RWPE2 (cell line): Measurements from ENCODE around the gene OR1Q1.
"Not testable (repeated sequence)": the region's sequence is repeated elsewhere in the genome, so short reads cannot be mapped to it uniquely, and the experiment has no call there.

ENCODE experiments used
- ATAC-seq: fragments of 200-7000 bp; cut with Tn5 transposase; 3 replicates; pipeline ENCODE4 v1.9.1; 2021; ENCODE audit warnings: low read depth
- DNase-seq: peaks from one replicate; pipeline ENCODE4 v3.0.0-alpha.2; 2020; ENCODE audit warnings: low spot score
- H3K27ac ChIP-seq: fragments of 450-650 bp; 2 replicates; pipeline ENCODE4 v1.5.1; 2017; ENCODE audit warnings: mild to moderate bottlenecking; ENCODE audit not compliant: poor library complexity, severe bottlenecking
- H3K27me3 ChIP-seq: fragments of 250-450 bp; sonication (Bioruptor Pico); 2 replicates; pipeline ENCODE4 v1.5.1; 2021; ENCODE audit warnings: mild to moderate bottlenecking, moderate library complexity; ENCODE audit not compliant: insufficient read depth, poor library complexity, severe bottlenecking
- H3K36me3 ChIP-seq: fragments of 250-450 bp; sonication (Bioruptor Pico); 2 replicates; pipeline ENCODE4 v1.5.1; 2020; ENCODE audit warnings: low read depth, mild to moderate bottlenecking, moderate library complexity
- H3K4me1 ChIP-seq: fragments of 250-450 bp; sonication (Bioruptor Pico); 2 replicates; pipeline ENCODE4 v1.5.1; 2021; ENCODE audit warnings: mild to moderate bottlenecking, moderate library complexity; ENCODE audit not compliant: insufficient read depth, poor library complexity, severe bottlenecking
- H3K4me3 ChIP-seq: fragments of 250-450 bp; sonication (Bioruptor Pico); 2 replicates; pipeline ENCODE4 v1.5.1; 2021; ENCODE audit warnings: mild to moderate bottlenecking, moderate library complexity; ENCODE audit not compliant: severe bottlenecking
- H3K9me3 ChIP-seq: fragments of 250-450 bp; sonication (Bioruptor Pico); 2 replicates; pipeline ENCODE4 v1.5.1; 2021; ENCODE audit warnings: mild to moderate bottlenecking, moderate library complexity; ENCODE audit not compliant: severe bottlenecking
- TF ChIP-seq, protein P1 (sequence below): fragments of 450-650 bp; IDR thresholded peaks from one replicate; pipeline ENCODE4 v1.5.1; 2017; ENCODE audit warnings: mild to moderate bottlenecking, moderate library complexity; ENCODE audit not compliant: poor library complexity, severe bottlenecking

The OR1Q1 gene, protein sequence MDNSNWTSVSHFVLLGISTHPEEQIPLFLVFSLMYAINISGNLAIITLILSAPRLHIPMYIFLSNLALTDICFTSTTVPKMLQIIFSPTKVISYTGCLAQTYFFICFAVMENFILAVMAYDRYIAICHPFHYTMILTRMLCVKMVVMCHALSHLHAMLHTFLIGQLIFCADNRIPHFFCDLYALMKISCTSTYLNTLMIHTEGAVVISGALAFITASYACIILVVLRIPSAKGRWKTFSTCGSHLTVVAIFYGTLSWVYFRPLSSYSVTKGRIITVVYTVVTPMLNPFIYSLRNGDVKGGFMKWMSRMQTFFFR

DNA sequence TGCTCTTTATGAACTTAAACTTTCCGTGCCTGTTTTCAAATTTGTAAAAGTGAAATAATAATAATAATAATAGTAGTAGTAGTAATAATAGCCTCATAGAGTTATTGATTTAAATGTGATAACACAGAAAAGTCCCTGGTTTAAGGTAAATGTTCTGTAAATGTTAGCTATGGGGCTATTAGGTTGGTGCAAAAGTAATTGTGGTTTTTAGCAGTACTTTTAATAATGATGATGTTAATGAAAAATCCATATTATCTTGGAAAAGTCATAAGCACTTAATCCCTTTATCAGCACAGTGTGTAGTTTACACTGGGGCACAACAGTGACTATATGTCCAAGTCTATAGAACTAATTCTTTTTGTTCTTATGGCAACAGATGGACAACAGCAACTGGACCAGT, at the start of gene OR1Q1:
OR1Q1 (plus strand) TSS at position 377 of the 400 bp plus-strand sequence; CDS start at position 377, 0 bp downstream.
- H3K36me3 ChIP-seq = no peaks in the 10 kb centered on the region
- no peaks in the 10 kb centered on the region for H3K9me3 ChIP-seq
- TF ChIP-seq, protein P1, sequence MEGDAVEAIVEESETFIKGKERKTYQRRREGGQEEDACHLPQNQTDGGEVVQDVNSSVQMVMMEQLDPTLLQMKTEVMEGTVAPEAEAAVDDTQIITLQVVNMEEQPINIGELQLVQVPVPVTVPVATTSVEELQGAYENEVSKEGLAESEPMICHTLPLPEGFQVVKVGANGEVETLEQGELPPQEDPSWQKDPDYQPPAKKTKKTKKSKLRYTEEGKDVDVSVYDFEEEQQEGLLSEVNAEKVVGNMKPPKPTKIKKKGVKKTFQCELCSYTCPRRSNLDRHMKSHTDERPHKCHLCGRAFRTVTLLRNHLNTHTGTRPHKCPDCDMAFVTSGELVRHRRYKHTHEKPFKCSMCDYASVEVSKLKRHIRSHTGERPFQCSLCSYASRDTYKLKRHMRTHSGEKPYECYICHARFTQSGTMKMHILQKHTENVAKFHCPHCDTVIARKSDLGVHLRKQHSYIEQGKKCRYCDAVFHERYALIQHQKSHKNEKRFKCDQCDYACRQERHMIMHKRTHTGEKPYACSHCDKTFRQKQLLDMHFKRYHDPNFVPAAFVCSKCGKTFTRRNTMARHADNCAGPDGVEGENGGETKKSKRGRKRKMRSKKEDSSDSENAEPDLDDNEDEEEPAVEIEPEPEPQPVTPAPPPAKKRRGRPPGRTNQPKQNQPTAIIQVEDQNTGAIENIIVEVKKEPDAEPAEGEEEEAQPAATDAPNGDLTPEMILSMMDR = no peak
- DNase-seq = no peak
- no peak within 1 kb of the TSS for H3K27ac ChIP-seq
- H3K4me3 ChIP-seq = no peak within 1 kb of the TSS
- no peak for ATAC-seq
- H3K4me1 ChIP-seq = no peaks in the 10 kb centered on the region
- peaks cover 3% of the 10 kb centered on the region for H3K27me3 ChIP-seq

DNA sequence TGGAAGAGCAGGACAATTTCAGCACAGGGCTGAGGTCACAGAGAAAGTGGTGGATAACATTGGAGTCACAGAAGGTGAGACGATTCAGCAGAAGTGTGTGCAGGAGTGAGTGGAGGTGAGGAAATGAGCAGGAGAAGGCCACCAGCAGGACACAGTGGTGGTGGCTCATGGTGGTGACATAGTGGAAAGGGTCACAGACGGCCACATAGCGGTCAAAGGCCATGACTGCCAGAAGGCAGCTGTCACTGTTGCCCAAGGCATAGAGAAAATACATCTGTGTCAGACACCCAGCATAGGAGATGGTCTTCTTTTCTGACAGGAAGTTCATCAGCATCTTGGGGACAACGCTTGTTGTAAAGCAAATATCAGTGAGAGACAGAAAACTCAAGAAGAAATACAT, 46.6 kb upstream of the OR1Q1 start:
- TF ChIP-seq, protein P1 = no peak
- H3K9me3 ChIP-seq = no peaks in the 10 kb centered on the region
- no peak for ATAC-seq
- no peaks in the 10 kb centered on the region for H3K4me1 ChIP-seq
- H3K27ac ChIP-seq = no peak overlapping the region
- H3K36me3 ChIP-seq = no peaks in the 10 kb centered on the region
- no peak overlapping the region for H3K4me3 ChIP-seq
- H3K27me3 ChIP-seq = no peaks in the 10 kb centered on the region
- DNase-seq = no peak

DNA sequence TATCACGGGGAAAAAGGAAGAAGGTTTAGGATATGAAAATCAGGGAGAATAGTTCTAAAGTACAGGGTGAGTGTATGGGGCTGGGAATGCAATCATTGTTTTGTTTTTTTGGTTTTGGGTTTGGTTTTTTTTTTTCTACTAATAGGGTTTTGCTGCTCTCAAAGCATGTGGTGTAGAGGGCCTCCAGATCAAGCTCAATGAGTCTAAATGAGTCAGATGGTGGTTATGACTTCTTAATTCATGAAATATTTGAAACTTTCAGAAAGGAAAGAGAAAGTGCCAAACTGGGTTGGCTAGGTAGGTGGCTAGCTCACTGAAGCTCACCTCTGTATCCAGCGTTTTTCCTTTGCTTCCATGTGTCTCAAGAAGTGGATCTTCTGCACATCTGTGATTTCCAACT, 42.1 kb upstream of the OR1Q1 start:
- Histone ChIP-seq H3K27ac (no peak overlapping the region), H3K4me3 (no peak overlapping the region), H3K9me3 (no peaks in the 10 kb centered on the region), H3K27me3 (no peaks in the 10 kb centered on the region), H3K36me3 (no peaks in the 10 kb centered on the region), H3K4me1 (no peaks in the 10 kb centered on the region)
- TF ChIP-seq, protein P1 = no peak
- DNase-seq = no peak
- ATAC-seq = no peak

DNA sequence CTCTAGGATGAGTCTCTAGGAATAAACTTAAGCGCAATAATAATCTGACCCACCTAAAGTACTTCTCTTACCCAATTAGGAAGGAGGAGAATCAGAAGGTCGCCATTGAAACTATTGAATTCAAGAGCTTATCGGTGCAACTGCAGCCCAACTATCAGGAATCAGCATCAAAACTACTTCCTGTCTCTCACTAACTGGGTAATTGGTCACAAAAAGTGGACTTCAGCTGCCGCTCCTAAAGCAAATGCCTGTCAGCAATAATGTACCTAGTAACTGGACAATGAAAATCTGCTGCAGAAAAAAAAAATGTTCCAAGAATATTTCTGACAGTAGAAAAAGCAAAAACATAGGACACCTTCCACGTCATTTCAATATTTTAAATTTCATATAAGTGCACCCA, 34.7 kb upstream of the OR1Q1 start:
- ATAC-seq (no peak), DNase-seq (no peak)
- no peak overlapping the region for H3K4me3 ChIP-seq
- no peaks in the 10 kb centered on the region; the same call in 1 of the 2 replicates for H3K36me3 ChIP-seq
- H3K27me3 ChIP-seq = no peaks in the 10 kb centered on the region
- TF ChIP-seq, protein P1 = no peak
- peaks cover 8% of the 10 kb centered on the region for H3K4me1 ChIP-seq
- no peaks in the 10 kb centered on the region for H3K9me3 ChIP-seq
- H3K27ac ChIP-seq = no peak overlapping the region

DNA sequence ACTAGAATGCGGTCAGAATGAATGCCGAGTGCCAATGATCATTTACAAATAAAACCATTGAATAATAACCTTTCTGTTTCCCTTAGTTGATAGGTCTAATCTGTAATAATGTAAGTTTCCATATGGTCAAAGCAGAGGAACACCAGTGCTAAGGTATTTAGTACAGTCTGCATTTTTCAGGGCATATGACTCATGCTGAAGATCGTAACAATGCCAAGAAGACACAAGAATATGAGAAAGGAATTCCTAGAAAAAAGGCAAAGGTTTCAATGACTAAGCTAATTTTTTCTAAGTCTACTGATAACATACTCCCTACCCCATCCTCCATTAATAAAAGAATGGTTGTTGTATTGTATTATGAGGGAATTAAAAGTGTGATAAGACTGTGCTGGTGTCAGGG, 34.2 kb upstream of the OR1Q1 start:
- no peak overlapping the region for H3K4me3 ChIP-seq
- H3K9me3 ChIP-seq = no peaks in the 10 kb centered on the region
- H3K27me3 ChIP-seq = no peaks in the 10 kb centered on the region
- no peaks in the 10 kb centered on the region; the same call in 1 of the 2 replicates for H3K36me3 ChIP-seq
- TF ChIP-seq, protein P1 = no peak
- H3K4me1 ChIP-seq = peaks cover 8% of the 10 kb centered on the region
- DNase-seq (no peak), ATAC-seq (peak; percentile 93)
- H3K27ac ChIP-seq = no peak overlapping the region

DNA sequence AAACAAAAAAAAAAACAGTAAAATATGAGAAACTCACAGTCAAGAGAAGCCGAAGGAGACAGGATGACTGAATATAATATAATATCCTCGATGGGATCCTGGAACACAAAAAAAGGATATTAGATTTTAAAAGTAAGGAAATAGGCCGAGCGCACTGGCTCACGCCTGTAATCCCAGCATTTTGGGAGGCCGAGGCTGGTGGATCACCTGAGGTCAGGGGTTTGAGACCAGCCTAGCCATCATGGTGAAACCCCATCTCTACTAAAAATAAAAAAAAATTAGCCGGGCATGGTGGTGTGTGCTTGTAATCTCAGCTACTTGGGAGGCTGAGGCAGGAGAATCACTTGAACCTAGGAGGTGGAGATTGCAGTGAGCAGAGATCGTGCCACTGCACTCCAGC, 31.3 kb upstream of the OR1Q1 start, which contains the start of gene OR1L8:
OR1L8 (minus strand) TSS at position 101 of the 400 bp plus-strand sequence. CDS start 14,907 bp downstream, outside the sequence.
- not testable (repeated sequence) for H3K36me3 ChIP-seq, DNase-seq, H3K9me3 ChIP-seq, H3K27me3 ChIP-seq, H3K4me3 ChIP-seq, H3K4me1 ChIP-seq, ATAC-seq, H3K27ac ChIP-seq
